SK-N-SH (cell line): ENCODE data around the gene TUBA4A. TPM values are rescaled to one million over a fixed set of nuclear protein-coding genes. Genes with fewer than 3 reads are reported as not detected.
A peak's percentile ranks its signal among the peaks of the same experiment; 100 is the strongest.

Experiments used
- CTCF ChIA-PET: fragments of 300-600, 350-600 bp; formaldehyde crosslinking; extraction: SDS; loops from one replicate; lab custom pipeline; 2021; lab: Yijun Ruan, JAX
- POLR2A ChIA-PET: fragments of 350-600 bp; sonication (Branson Sonifier 250); formaldehyde crosslinking; extraction: SDS; loops from one replicate; lab custom pipeline; 2020; ENCODE audit warnings: antibody characterized with exemption, inconsistent platforms; lab: Yijun Ruan, JAX
- DNase-seq: peaks from one replicate; pipeline ENCODE4 v3.0.0; 2012
- H2AFZ ChIP-seq: fragments of 200-600 bp; sonication (generic); 2 replicates; pipeline ENCODE4 v1.8.1; 2016; ENCODE audit warnings: antibody characterized with exemption, mild to moderate bottlenecking, low read depth
- H3F3A ChIP-seq: fragments of 200-600 bp; sonication (generic); replicated peaks from 2 replicates; pipeline ENCODE3; 2016; ENCODE audit warnings: antibody characterized with exemption, mild to moderate bottlenecking; ENCODE audit not compliant: insufficient read depth
- H3K27ac ChIP-seq, 2 experiments: fragments of 200-500 bp in 1 of 2; fragments of 200-600 bp in 1 of 2; sonication (Bioruptor generic) in 1 of 2; sonication (generic), shearing (Covaris generic) in 1 of 2; 2 replicates each; pipeline versions ENCODE4 v1.5.1 to v1.6.1; 2014 to 2016; ENCODE audit warnings: low read depth in 2 of 2, inconsistent platforms in 1 of 2, low read length in 1 of 2, mild to moderate bottlenecking in 1 of 2, mixed read lengths in 1 of 2
- H3K27me3 ChIP-seq: fragments of 200-600 bp; sonication (generic), shearing (Covaris generic); 2 replicates; pipeline ENCODE4 v1.6.1; 2016; ENCODE audit warnings: mixed run types; ENCODE audit not compliant: insufficient read depth
- H3K36me3 ChIP-seq, 2 experiments: fragments of 200-500 bp in 1 of 2; fragments of 200-600 bp in 1 of 2; sonication (Bioruptor generic) in 1 of 2; sonication (generic) in 1 of 2; replicated peaks in 1 of 2; 2 replicates each; pipeline versions ENCODE3 to v1.5.1; 2014 to 2016; ENCODE audit warnings: low read length in 1 of 2, mild to moderate bottlenecking in 1 of 2; ENCODE audit not compliant: insufficient read depth in 2 of 2, control insufficient read depth in 1 of 2
- H3K4me1 ChIP-seq, 2 experiments: fragments of 200-500 bp in 1 of 2; fragments of 200-600 bp in 1 of 2; sonication (Bioruptor generic) in 1 of 2; sonication (generic), shearing (Covaris generic) in 1 of 2; 2 replicates each; pipeline versions ENCODE4 v1.5.1 to v1.6.1; 2014 to 2016; ENCODE audit warnings: low read depth in 1 of 2, low read length in 1 of 2, mixed run types in 1 of 2; ENCODE audit not compliant: insufficient read depth in 2 of 2, control insufficient read depth in 1 of 2
- H3K4me2 ChIP-seq: fragments of 200-600 bp; sonication (generic), shearing (Covaris generic); 2 replicates; pipeline ENCODE4 v1.6.1; 2017; ENCODE audit warnings: mixed run types
- H3K4me3 ChIP-seq, 2 experiments: fragments of 200-500 bp in 1 of 2; fragments of 200-600 bp in 1 of 2; sonication (Bioruptor generic) in 1 of 2; sonication (generic), shearing (Covaris generic) in 1 of 2; 2 replicates each; pipeline versions ENCODE4 v1.5.1 to v1.8.1; 2014 to 2016; ENCODE audit warnings: low read depth in 2 of 2, inconsistent platforms in 1 of 2, low read length in 1 of 2, mild to moderate bottlenecking in 1 of 2, mixed read lengths in 1 of 2, moderate library complexity in 1 of 2
- H3K79me2 ChIP-seq: fragments of 200-600 bp; sonication (generic); 2 replicates; pipeline ENCODE4 v1.8.1; 2017; ENCODE audit warnings: mild to moderate bottlenecking; ENCODE audit not compliant: insufficient read depth
- H3K9ac ChIP-seq: fragments of 200-600 bp; sonication (generic); 2 replicates; pipeline ENCODE4 v1.6.1; 2017; ENCODE audit warnings: mixed run types
- H3K9me2 ChIP-seq: fragments of 200-600 bp; sonication (generic); 2 replicates; pipeline ENCODE4 v1.6.1; 2017; ENCODE audit warnings: mixed run types
- H3K9me3 ChIP-seq: fragments of 200-600 bp; sonication (generic); 2 replicates; pipeline ENCODE4 v1.6.1; 2017; ENCODE audit warnings: mixed run types, mild to moderate bottlenecking, moderate library complexity
- H4K20me1 ChIP-seq: fragments of 200-600 bp; sonication (generic); 2 replicates; pipeline ENCODE4 v1.6.1; 2017; ENCODE audit warnings: mild to moderate bottlenecking, mixed run types; ENCODE audit not compliant: insufficient read depth
- EP300 ChIP-seq, 2 experiments: IDR thresholded peaks; 2 replicates each; pipeline versions ENCODE4 v1.4.0 to v1.6.1; 2012; ENCODE audit warnings: borderline replicate concordance in 1 of 2, low read depth in 1 of 2, low read length in 1 of 2
- EZH2phosphoT487 ChIP-seq: fragments of 200-600 bp; sonication (generic); IDR thresholded peaks from 2 replicates; pipeline ENCODE4 v1.6.1; 2017; ENCODE audit warnings: low read depth, mixed run types, mild to moderate bottlenecking, antibody characterized with exemption, moderate library complexity, borderline replicate concordance
- FOSL2 ChIP-seq: IDR thresholded peaks from 2 replicates; pipeline ENCODE4 v1.4.0; 2012; ENCODE audit warnings: low read depth, mild to moderate bottlenecking, moderate library complexity, borderline replicate concordance
- FOXM1 ChIP-seq: IDR thresholded peaks from 2 replicates; pipeline ENCODE4 v1.4.0; 2012; ENCODE audit warnings: low read depth, mild to moderate bottlenecking
- GABPA ChIP-seq: IDR thresholded peaks from 2 replicates; pipeline ENCODE4 v1.4.0; 2012; ENCODE audit warnings: low read depth, mild to moderate bottlenecking
- GATA2 ChIP-seq: sonication (generic); formaldehyde crosslinking; IDR thresholded peaks from 2 replicates; pipeline ENCODE4 v1.5.0; 2020; ENCODE audit warnings: mild to moderate bottlenecking, missing genetic modification reagents
- JUND ChIP-seq: IDR thresholded peaks from 2 replicates; pipeline ENCODE4 v1.4.0; 2012
- MXI1 ChIP-seq: IDR thresholded peaks from 2 replicates; pipeline ENCODE4 v1.6.1; 2012; ENCODE audit warnings: mild to moderate bottlenecking, low read depth, low read length, improper control_type of control experiment
- NFIC ChIP-seq: IDR thresholded peaks from 2 replicates; pipeline ENCODE4 v1.4.0; 2012; ENCODE audit warnings: borderline replicate concordance
- NRF1 ChIP-seq: IDR thresholded peaks from 2 replicates; pipeline ENCODE4 v1.6.1; 2012; ENCODE audit warnings: low read depth, mild to moderate bottlenecking, low read length
- POLR2AphosphoS5 ChIP-seq: IDR thresholded peaks from 2 replicates; pipeline ENCODE4 v1.6.1; 2012; ENCODE audit warnings: low read depth, low read length
- RAD21 ChIP-seq: IDR thresholded peaks from 2 replicates; pipeline ENCODE4 v1.6.1; 2012; ENCODE audit warnings: mild to moderate bottlenecking, low read length
- SIN3A ChIP-seq: IDR thresholded peaks from 2 replicates; pipeline ENCODE4 v1.6.1; 2012; ENCODE audit warnings: low read depth, mild to moderate bottlenecking, low read length, moderate library complexity, borderline replicate concordance
- SMC3 ChIP-seq: IDR thresholded peaks from 2 replicates; pipeline ENCODE4 v1.6.1; 2012; ENCODE audit warnings: low read depth, low read length, improper control_type of control experiment
- TAF1 ChIP-seq: IDR thresholded peaks from 2 replicates; pipeline ENCODE4 v1.6.1; 2012; ENCODE audit warnings: low read depth, mild to moderate bottlenecking, low read length, moderate library complexity, borderline replicate concordance
- TEAD4 ChIP-seq: IDR thresholded peaks from 2 replicates; pipeline ENCODE4 v1.4.0; 2012; ENCODE audit warnings: mild to moderate bottlenecking, borderline replicate concordance; ENCODE audit not compliant: insufficient read depth
- WGBS: methylation state at CpG from one replicate; pipeline ENCODE4 v1.1.6; 2017; ENCODE audit warnings: low lambda C conversion rate; 5-methylcytosine and 5-hydroxymethylcytosine counted together
- polyA plus RNA-seq, 3 experiments: library from polyadenylated mRNA; depleted of rRNA; stranded (reverse); fragments of >200 nt; gene quantifications; 2 replicates each; pipeline ENCODE4 v1.2.3, GENCODE V29; 2012
- TF ChIP-seq, protein P1 (sequence below): fragments of 200-600 bp; sonication (generic); IDR thresholded peaks from 2 replicates; pipeline ENCODE4 v1.6.1; 2017; ENCODE audit warnings: antibody characterized with exemption, mild to moderate bottlenecking, moderate library complexity
- TF ChIP-seq, protein P2 (sequence below): IDR thresholded peaks from 2 replicates; pipeline ENCODE4 v1.4.0; 2012; ENCODE audit warnings: low read depth, borderline replicate concordance
- TF ChIP-seq, protein P3 (sequence below): fragments of 150-350 bp; IDR thresholded peaks from 2 replicates; pipeline ENCODE4 v1.6.1; 2017; ENCODE audit warnings: antibody characterized with exemption, low read length, low read depth, borderline replicate concordance

Gene TUBA4A
- polyA plus RNA-seq, 1 of the 3 experiments (the other 2 are of a cell fraction), result 6.2 TPM

DNA sequence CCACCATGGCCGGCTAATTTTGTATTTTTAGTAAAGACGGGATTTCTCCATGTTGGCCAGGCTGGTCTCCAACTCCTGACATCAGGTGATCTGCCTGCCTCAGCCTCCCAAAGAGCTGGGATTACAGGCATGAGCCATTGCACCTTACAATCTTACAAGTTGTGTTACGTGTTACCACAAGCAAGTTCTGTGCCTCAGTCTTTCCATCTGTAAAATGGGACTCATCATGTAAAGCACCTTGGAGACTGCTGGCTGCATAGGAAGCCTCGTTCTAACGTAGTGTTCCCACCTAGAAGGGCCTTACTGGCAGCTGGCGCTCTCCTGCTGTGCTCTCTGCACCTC is 35.4 kb upstream of the TUBA4A start:
- peaks cover 4 to 8% of the 10 kb centered on the region in 2 experiments; a peak in 1 of 4 replicates for H3K4me1 ChIP-seq
- H3K9ac ChIP-seq, result no peak overlapping the region
- DNase-seq, result no peak
- TF ChIP-seq SMC3 (no peak), POLR2AphosphoS5 (no peak), TEAD4 (no peak), EZH2phosphoT487 (no peak), FOSL2 (no peak), RAD21 (no peak), GABPA (no peak), NRF1 (no peak), NFIC (no peak), JUND (no peak), FOXM1 (no peak), SIN3A (no peak), TAF1 (no peak), EP300 (IDR thresholded peaks at IDR 0.05; ENCODE audit: borderline replicate concordance in 1 of 2, low read depth in 1 of 2, low read length in 1 of 2) (no peak), GATA2 (no peak), MXI1 (no peak)
- TF ChIP-seq, protein P1, sequence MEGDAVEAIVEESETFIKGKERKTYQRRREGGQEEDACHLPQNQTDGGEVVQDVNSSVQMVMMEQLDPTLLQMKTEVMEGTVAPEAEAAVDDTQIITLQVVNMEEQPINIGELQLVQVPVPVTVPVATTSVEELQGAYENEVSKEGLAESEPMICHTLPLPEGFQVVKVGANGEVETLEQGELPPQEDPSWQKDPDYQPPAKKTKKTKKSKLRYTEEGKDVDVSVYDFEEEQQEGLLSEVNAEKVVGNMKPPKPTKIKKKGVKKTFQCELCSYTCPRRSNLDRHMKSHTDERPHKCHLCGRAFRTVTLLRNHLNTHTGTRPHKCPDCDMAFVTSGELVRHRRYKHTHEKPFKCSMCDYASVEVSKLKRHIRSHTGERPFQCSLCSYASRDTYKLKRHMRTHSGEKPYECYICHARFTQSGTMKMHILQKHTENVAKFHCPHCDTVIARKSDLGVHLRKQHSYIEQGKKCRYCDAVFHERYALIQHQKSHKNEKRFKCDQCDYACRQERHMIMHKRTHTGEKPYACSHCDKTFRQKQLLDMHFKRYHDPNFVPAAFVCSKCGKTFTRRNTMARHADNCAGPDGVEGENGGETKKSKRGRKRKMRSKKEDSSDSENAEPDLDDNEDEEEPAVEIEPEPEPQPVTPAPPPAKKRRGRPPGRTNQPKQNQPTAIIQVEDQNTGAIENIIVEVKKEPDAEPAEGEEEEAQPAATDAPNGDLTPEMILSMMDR, result no peak
- TF ChIP-seq, protein P2, sequence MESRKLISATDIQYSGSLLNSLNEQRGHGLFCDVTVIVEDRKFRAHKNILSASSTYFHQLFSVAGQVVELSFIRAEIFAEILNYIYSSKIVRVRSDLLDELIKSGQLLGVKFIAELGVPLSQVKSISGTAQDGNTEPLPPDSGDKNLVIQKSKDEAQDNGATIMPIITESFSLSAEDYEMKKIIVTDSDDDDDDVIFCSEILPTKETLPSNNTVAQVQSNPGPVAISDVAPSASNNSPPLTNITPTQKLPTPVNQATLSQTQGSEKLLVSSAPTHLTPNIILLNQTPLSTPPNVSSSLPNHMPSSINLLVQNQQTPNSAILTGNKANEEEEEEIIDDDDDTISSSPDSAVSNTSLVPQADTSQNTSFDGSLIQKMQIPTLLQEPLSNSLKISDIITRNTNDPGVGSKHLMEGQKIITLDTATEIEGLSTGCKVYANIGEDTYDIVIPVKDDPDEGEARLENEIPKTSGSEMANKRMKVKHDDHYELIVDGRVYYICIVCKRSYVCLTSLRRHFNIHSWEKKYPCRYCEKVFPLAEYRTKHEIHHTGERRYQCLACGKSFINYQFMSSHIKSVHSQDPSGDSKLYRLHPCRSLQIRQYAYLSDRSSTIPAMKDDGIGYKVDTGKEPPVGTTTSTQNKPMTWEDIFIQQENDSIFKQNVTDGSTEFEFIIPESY, result no peak
- TF ChIP-seq, protein P3, sequence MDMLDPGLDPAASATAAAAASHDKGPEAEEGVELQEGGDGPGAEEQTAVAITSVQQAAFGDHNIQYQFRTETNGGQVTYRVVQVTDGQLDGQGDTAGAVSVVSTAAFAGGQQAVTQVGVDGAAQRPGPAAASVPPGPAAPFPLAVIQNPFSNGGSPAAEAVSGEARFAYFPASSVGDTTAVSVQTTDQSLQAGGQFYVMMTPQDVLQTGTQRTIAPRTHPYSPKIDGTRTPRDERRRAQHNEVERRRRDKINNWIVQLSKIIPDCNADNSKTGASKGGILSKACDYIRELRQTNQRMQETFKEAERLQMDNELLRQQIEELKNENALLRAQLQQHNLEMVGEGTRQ, result no peak
- peaks cover 12% of the 10 kb centered on the region for H3F3A ChIP-seq
- no peak overlapping the region for H3K4me3 ChIP-seq
- H2AFZ ChIP-seq, result no peak overlapping the region
- H3K9me3 ChIP-seq, result no peaks in the 10 kb centered on the region
- POLR2A ChIA-PET, result interaction anchor here (0.9 kb wide), 1 partner anchor 10 kb away, joined by 3 read pairs; the partner anchor contains the start of gene DNAJB2
- CTCF ChIA-PET, result interaction anchor here (1.3 to 9.0 kb wide), 4 partner anchors 10 to 129 kb away, joined by 3 to 312 read pairs (median 4); partner anchors contain the start of gene DNAJB2
- H3K36me3 ChIP-seq, result peaks cover 0 to 8% of the 10 kb centered on the region in 2 experiments
- peak overlapping the region; percentile 9 to 46; a peak in 1 of 4 replicates for H3K27ac ChIP-seq
- H3K9me2 ChIP-seq, result no peaks in the 10 kb centered on the region
- no peaks in the 10 kb centered on the region for H4K20me1 ChIP-seq
- H3K27me3 ChIP-seq, result no peaks in the 10 kb centered on the region
- peak overlapping the region; percentile 66; the same call in 1 of the 2 replicates for H3K4me2 ChIP-seq
- no peaks in the 10 kb centered on the region for H3K79me2 ChIP-seq
- WGBS, result 86% methylated on average over 5 of the region's 6 CpGs
